GM18858 (cell line): ENCODE measurements around the gene FOXP1.

Source experiments
- ATAC-seq: cut with Tn5 transposase; IDR thresholded peaks from one replicate; pipeline ENCODE4 v1.9.1; 2021; ENCODE audit not compliant: unreplicated experiment

FOXP1 gene

GRCh38 chr3:71228156-71228866, 355.2 kb downstream of the FOXP1 start:
- no peak for ATAC-seq

GRCh38 chr3:71227270-71227661, 356.3 kb downstream of the FOXP1 start:
- ATAC-seq = no peak

GRCh38 chr3:71226565-71227269, 356.8 kb downstream of the FOXP1 start:
- peak; percentile 81 for ATAC-seq

- no peak for ATAC-seq
These were observed 357.5 kb downstream of the FOXP1 start for GRCh38 chr3:71225951-71226564.

- ATAC-seq = no peak
These were observed 358.4 kb downstream of the FOXP1 start for GRCh38 chr3:71225002-71225684.

GRCh38 chr3:71219744-71220638, 363.5 kb downstream of the FOXP1 start:
- ATAC-seq = peak; percentile 97

GRCh38 chr3:71218508-71218907, 365.0 kb downstream of the FOXP1 start:
- no peak for ATAC-seq

GRCh38 chr3:71217640-71218222, 365.8 kb downstream of the FOXP1 start:
- ATAC-seq = no peak

- ATAC-seq = no peak
These were observed 368.2 kb downstream of the FOXP1 start for GRCh38 chr3:71215351-71215750.

GRCh38 chr3:71214797-71215196, 368.7 kb downstream of the FOXP1 start:
- ATAC-seq = no peak

- ATAC-seq = no peak
These were observed 369.5 kb downstream of the FOXP1 start for GRCh38 chr3:71214016-71214415.

- no peak for ATAC-seq
These were observed 372.4 kb downstream of the FOXP1 start for GRCh38 chr3:71211083-71211482.

GRCh38 chr3:71210257-71211007, 373.1 kb downstream of the FOXP1 start:
- no peak for ATAC-seq

- ATAC-seq = no peak
These were observed 375.1 kb downstream of the FOXP1 start for GRCh38 chr3:71208211-71209095.

- no peak for ATAC-seq
These were observed 375.9 kb downstream of the FOXP1 start for GRCh38 chr3:71207632-71208031.

- ATAC-seq = no peak
These were observed 377.0 kb downstream of the FOXP1 start for GRCh38 chr3:71206305-71207165.

- no peak for ATAC-seq
These were observed 379.6 kb downstream of the FOXP1 start for GRCh38 chr3:71203727-71204488.
